HG02642 (cell line): ENCODE measurements around the gene WDR31.

ENCODE experiments used
- ATAC-seq: cut with Tn5 transposase; IDR thresholded peaks from one replicate; pipeline ENCODE4 v1.9.1; 2021; ENCODE audit warnings: mild to moderate bottlenecking; ENCODE audit not compliant: unreplicated experiment, poor library complexity

WDR31 gene

DNA sequence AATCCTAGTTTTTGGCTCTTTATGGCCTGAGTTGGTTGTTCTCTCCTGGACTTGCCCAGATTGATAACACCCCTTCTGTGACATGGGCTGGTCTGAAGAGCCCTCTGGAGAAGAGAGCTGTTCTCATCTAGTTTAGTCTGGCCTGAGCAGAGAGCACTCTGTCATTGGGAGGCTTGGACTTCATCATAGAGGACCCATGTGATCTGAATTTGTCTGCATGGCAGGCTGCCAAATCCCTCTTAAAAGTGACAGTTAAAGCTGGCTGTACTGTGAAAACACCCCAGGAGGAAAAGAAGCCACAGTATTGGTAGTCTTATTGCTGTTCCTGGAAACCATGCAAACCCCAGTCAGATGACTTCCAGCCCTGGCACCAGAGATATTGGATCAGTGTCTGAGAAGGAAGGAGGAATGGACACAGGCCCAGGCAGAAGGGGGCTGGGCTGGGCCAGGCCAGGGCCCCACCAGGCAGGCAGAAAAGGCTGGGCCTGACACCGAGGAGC is 3.7 kb upstream of the WDR31 start:
- no peak for ATAC-seq

DNA sequence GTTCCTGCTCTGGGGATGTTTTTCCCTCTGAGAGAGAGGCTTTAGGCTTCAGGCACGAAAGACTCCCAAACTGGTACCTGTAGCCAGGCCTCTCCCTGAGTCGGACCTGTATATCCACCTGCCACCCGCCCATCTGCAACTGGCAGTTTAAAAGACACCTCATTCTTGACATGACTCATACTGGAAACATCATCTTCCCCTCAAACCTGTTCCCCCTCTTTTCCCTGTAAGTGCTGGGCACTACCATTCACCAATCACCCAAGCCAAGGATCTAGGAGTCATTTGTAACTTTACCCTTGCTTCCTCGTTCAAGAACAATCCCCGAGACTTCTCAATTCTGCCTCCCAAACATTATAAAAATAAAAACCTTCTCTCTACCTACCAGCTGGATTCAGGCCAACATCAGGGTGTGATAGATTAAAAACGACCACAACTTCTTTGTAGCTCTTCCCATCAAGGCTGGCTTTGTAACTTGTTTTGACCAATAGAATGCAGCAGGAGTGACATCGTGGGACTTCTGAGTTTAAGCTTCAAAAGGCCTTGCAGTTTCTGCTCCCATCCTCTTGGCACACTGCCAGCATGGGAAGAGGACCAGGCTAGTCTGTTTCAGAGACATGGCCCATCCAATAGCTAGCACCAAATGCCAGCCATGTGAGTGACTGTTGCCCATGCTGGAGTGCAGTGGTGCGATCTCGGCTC is 1.8 kb upstream of the WDR31 start:
- ATAC-seq: no peak

- ATAC-seq: no peak
Observed at GRCh38 chr9:113337714-113338113, 2.4 kb downstream of the WDR31 start.

GRCh38 chr9:113331780-113332179 is 8.3 kb downstream of the WDR31 start:
- ATAC-seq: no peak

GRCh38 chr9:113328045-113328782 is 11.9 kb downstream of the WDR31 start:
- no peak for ATAC-seq

- no peak for ATAC-seq
Observed at GRCh38 chr9:113326230-113326629, 13.8 kb downstream of the WDR31 start.

DNA sequence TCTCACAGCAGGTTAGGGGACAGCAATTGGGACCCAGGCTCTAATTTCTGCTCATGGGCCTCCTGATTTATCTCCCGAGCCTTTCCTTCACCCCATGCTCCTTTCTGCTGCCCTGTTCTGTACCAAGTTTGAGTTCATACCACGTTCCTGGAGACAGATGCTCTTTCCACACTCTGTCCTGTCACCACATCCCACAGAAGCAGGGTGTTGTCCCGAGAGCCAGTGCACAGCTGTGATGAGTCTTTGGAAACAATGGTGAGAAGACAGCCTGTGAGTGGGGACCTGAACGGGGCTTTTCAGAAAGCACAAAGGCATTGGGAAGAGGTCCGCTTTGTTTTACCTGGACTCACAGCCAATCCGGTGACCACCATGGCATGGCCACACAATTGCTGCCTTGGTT is 17.4 kb downstream of the WDR31 start:
- no peak for ATAC-seq

DNA sequence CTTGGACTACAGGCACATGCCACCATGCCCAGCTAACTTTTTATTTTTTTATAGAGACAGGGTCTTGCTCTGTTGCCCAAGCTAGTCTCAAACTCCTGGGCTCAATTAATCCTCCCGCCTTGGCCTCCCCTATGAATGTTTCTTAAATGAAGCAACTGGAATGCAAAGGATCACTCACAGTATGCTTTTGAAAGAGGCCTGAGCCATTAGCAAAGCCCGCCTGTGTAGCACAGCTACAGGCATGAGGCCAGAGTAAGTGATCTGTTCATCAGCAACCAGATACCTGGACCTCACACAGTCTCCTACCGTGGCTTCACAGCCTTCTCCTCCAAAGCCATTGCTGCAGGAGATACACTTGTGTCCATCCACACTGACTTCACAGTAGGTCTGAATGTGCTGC is 20.0 kb downstream of the WDR31 start:
- no peak for ATAC-seq

DNA sequence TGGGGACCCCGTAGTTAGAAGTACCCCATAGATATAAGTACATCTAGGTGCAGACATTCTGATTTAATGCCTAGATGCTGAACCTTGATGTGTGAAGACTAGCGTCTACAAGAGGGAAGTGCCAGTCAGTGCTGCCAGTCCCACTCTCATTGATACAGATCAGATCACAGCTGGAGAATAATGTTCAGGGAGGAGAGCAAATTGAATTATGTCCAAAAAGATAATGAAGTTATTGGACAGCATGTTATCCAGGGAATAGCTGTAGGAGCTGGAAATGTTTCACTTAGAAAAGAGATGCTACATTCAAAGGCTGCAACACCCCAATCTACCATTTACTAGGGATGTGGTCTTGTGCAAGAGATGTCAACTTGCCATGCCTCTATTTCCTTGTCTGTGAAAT is 21.0 kb downstream of the WDR31 start:
- no peak for ATAC-seq

GRCh38 chr9:113317777-113318176 is 22.3 kb downstream of the WDR31 start:
- no peak for ATAC-seq

- no peak for ATAC-seq
Observed at GRCh38 chr9:113316030-113316429, 24.0 kb downstream of the WDR31 start.

GRCh38 chr9:113315231-113315630 is 24.8 kb downstream of the WDR31 start:
- no peak for ATAC-seq

DNA sequence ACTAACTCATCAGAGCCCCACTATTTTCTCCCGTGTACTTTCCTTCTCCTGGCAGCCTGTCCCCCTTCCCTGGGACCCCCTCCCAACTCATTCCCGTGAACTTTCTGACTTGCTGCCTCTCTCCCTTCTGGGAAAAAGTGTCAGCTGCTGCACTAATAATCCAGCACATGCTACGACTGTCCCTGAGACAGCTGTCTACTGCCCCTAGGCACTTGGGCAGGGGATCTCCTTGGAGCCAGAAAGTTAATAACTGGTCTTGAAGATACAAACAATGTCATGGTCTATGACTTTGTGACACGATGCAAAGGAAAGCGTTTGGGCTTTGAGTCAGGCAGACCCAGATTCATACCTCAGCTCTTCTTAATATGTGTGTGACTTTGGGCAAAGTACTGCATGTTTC is 26.8 kb downstream of the WDR31 start:
- no peak for ATAC-seq

- no peak for ATAC-seq
Observed at GRCh38 chr9:113311961-113312360, 28.1 kb downstream of the WDR31 start.

- no peak for ATAC-seq
Observed at GRCh38 chr9:113310538-113310937, 29.5 kb downstream of the WDR31 start.

DNA sequence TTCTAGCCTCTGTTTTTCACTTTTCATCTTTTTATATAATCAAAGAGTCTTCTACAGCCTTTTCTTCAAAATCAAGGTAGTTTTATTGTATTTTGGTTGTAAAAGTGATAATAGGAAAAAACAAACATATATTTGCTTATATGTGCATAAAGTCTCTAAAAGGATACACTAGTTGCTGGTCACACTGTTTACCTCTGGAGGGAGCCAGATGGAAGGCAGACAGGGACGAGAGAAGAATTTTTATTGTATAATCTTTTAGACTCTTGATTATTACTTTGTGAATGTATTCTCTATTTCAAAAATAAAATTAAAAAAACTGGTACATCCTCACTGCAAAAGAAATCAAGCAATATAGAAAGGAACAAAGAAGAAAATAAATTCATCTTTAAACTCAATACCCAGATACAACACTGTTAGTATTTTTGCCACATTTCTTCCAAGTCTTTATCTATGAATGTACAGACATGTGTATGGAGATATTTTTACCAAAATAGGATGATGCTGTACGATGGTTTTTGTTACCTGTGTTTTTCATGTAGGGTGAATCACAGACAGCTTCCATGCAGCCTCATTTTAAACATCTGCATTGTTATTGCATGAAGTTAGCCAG is 30.8 kb downstream of the WDR31 start:
- ATAC-seq: no peak

DNA sequence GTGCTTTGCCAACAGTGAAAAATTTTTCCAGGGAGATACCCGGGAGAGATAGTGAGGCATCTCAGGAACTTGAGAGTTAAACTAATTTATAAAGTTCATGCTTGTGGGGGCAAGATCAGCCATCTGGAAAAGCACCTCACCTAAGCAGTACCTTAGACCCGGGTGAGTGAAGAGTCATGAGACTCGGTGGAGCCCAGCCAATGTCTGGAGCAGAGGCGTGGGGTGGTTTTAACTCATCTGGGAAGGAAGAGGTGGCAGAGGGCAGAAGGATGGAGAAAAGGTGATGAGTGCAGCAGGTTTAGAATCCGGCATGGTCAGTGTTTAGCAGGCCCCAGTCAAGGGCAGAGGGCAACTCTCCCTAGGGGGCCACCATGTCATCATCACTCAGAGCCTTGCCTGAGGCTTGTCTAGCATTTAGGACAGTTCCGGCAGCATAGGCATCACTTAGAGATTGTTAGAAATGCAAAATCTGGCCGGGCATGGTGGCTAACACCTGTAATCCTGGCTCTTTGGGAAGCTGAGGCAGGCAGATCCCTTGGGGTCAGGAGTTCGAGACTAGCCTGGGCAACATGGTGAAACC is 32.6 kb downstream of the WDR31 start:
- ATAC-seq: no peak

DNA sequence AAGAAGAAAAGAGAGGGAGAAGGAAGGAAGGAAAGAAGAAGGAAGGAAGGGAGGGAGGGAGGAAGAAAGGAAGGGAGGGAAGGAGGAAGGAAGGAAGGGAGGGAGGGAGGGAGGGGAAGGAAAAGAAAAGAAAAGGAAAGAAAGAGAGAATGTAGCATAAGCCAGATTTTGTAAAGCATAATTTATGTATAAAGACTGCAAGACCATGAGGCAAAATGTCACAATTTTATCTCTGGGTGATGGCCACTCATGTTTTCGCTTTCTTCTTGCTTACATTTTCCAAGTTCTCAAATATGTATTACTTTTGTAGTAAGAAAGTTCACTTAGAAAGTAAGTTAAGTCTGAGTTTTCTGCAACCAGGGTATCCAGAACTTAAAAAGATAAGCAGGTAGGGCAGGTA is 33.5 kb downstream of the WDR31 start:
- no peak for ATAC-seq

DNA sequence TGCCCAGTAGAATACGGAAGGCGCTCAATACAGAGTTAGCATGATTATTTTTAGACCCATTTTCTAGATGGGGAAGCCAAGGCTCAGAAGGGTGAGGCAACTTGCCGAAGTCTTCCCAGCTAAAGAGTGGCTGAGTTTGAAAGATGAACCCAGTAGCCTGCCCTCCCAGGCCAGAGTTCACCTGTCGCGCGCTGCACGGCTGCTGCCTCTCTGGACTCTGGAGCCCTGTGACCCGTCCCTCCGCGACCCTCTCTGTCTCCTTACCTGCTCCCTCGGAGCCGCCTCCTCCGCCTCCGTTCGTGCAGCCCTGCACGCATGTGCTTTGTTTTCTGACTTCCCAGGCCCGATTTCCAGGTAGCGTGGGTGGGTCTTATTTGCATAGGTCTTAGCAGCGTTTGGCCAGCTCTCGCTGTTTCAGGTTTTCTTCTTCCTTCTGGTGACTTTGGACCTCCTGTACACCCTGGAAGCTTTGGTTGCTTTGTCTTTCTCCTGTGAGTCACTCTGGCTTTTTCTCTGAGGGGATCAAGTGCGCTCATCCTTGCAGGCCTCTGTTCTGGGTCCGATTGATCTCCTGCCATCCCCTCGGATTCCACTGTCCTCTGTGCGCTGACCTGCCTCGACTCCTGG is 37.2 kb downstream of the WDR31 start, which contains the start of gene RNF183:
Gene RNF183, minus strand, starts transcription at position 585 of the 627 bp plus-strand sequence. CDS start 5,192 bp downstream, outside the sequence.
- no peak for ATAC-seq

GRCh38 chr9:113301548-113301947 is 38.5 kb downstream of the WDR31 start:
- ATAC-seq: no peak
